SKM-1 (cell line): Measurements from ENCODE around the gene TLN1.

Experiments
- DNase-seq: peaks from one replicate; lab custom pipeline; 2025; ENCODE audit not compliant: unreplicated experiment; lab: John Stamatoyannopoulos, UW

The TLN1 gene

DNA sequence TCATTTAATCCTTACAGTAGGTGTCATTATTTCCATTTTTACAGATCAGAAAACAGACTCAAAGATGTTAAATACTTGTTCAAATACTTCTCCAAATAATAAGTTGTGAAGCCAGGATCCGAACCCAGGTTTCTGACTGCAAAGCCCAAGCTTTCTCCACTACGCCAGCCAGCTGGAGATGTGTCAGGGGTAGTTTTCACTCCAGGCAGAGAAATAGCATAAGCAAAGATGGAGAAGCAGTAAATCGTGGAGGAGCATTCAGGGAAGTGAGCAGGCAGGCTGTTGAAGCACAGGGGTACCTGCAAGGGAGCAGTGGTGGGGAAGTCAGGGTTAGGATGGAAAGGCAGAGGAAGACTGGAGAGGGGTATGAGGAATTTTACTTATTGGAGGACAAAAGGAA lies 2.9 kb downstream of the TLN1 start:
- no peak for DNase-seq

DNA sequence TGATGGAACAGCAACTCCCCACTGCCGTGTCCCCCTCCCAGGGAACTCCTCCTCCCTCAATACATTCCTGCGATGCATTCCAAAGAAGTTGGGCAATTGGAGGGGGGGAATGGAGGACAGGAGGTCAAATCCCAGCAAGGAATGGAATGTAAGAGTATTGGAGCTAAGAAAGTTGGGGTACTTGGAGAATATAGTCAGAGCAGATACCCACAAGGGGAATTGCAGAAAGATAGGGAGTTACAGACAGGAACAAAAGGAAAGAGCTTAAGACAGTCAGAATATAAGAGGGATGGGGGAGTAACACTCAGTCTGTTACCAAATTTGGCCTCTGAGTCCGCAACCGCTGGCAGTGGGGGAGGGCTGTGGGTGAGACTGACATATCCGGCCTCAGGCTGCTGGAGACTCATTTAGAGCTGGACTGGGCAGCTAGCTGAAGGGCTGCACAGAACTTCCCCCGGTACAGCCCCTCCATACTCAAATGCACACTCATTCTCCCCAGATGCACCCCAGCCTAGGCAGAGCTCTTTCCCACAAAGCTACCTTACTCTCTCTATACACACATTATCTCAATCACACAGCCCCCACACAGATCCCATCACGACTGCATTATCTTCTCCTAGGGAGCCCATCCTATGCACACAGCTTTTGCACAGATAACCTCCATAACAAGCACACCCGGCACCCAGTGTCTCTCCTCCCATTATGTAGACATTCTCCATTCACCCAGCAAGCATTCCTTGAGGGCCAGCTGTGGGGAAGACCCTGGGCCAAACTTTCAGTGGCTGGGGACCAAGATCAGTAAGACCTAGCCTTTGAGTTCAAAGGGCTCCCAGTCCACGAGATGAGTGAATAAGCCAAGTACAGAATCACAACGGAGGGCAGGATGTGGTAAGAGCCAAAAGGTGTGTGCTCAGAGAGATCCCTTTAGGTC lies 3.7 kb downstream of the TLN1 start:
- peak; percentile 61 for DNase-seq

DNA sequence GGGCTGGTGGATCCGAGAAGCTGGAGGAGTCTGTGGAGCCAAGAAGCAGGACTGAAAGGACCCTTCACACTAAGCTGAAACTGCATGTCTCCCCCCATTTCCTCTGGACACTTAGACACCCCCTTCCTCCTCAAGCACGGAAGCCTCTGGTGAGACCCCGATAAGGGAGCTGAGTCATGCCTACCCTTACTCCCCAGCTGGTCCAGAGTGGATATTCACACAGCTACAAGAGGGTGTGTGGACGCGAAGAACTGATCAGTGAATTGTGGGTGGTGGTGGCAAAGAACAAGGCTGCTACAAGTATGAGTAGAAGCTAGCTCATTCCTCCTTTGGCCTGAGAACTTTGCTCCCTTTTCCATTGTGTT lies 4.3 kb downstream of the TLN1 start:
- DNase-seq = no peak

DNA sequence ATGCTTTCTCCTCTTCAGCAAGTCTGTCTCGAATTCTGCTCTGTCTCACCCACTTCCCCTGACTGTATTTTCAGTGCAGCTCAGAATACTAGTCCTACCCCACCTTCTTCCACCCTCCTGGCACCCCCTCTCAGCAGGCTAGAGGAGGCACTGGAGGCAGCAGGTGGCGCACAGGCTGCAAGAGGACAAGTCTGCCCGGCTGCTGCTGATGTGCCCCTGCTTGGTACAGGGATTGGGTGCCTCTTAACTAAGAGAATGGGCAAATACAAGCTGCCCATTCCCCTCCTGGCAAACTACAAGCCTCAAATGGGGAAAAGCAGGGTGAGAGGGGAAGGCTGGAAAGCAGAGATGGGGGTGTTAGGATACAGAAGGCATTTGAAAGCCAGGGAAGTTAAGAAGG lies 5.1 kb downstream of the TLN1 start:
- DNase-seq = no peak

DNA sequence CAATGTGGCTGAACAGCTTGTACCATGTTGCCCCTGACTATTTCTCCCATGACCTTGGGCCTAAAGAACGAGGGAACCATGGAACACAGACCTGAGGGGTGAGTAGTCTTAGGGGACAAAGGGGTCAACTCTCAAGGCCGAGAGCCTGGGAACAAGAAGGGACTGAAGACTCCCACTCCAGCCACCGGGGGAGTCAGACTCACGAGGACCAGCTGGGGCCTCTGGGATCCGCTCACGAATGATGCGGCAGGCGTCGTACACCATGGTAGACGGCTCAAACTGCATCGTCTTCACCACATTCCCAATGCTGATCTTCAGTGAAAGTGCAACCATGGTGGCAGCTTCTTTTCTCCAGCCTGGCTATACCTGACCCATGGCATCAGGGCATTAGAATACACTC lies 6.6 kb downstream of the TLN1 start:
- DNase-seq = no peak

DNA sequence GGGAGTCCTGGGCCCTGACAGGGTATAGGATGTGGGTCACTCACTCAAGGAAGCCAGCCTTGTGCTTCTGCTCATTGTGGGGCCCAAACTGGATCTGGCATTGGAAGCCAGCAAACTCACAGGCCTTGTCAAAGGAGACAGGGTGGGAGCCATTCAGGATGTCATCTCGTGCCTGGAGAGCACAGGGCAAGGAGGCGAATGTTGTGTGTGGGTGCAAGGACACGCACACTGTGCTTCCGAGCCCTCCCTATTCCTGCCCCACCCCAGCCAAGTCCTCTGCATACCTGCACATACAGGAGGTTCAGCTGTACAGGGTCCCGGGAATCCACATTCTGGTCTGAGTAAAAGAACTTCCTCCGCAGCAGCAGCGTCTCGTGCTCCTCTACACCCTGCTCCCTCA lies 8.1 kb downstream of the TLN1 start:
- no peak for DNase-seq

DNA sequence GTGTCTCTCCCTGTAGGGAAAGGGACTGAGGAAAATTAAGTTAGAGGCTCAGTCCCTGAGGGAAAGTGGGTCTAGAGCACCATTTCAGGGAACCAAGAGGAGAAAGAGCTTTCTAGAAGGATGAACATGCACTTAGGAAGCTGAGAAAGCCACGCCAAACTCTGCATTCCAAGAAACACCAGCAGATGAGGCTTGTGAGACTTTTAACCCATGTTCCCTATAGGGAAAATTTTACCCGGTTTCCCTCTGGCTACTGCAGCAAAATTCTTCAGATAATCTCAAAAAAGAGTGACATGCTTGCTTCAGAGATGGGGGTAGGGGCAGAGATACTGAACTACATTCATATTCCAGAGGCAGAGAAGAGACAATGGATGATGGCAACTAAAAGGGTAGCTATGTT lies 8.6 kb downstream of the TLN1 start:
- DNase-seq = no peak

DNA sequence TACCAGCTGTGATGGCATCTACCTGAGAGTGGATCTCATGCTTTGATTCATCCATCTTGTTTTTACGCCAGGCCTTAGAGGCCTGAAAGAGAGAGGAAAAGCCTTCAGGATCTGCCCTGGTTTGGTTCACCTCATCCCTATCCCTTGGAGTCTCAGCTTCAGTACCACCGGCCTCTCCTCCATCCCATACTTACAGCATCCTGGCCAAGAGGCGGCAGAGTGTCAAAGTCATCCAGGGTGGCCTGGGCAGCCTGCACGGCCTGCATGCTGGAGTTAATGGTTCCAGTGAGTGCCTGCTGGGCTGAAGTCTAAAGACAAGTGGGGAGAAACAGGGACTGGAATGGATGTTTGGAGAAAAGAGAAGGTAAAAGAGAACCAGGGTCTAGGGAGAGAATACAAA lies 12.4 kb downstream of the TLN1 start:
- DNase-seq = no peak

DNA sequence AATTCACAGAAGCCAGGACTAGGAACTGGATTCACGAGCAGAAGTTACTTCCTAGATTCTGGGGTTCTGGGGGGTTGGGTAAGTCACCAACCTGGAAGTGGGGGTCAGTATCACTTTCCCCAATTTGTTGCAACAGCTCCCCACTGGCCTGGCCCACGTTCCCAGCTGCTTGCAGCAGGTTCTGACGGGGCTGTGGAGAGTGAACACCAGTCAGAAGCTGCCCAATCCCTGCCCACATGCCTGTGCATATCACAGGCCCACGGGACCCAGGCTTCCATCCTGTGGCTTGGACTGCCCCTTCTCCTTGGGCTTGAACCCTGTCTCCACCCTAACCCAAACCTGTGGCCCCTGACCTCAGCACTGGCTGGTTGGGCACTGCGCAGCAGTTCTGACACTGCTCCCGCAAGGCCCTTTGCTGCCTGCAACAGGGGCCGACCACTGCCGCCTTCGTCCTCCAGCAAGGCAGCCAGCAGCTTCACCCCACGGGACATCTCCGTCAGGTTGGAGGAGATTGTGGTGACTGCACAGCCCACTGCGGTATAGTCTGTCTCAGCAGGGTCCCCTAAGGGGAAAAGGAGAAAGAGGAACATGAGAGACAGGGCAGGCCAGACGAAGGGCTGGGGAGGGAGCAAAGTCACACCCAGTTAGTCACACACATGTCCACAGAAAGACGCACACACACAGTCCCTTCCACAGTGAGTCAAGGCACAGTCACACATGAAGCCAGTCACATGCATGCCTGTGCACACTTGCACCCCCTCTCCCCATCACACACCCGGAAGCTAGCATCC lies 13.1 kb downstream of the TLN1 start:
- DNase-seq = no peak

DNA sequence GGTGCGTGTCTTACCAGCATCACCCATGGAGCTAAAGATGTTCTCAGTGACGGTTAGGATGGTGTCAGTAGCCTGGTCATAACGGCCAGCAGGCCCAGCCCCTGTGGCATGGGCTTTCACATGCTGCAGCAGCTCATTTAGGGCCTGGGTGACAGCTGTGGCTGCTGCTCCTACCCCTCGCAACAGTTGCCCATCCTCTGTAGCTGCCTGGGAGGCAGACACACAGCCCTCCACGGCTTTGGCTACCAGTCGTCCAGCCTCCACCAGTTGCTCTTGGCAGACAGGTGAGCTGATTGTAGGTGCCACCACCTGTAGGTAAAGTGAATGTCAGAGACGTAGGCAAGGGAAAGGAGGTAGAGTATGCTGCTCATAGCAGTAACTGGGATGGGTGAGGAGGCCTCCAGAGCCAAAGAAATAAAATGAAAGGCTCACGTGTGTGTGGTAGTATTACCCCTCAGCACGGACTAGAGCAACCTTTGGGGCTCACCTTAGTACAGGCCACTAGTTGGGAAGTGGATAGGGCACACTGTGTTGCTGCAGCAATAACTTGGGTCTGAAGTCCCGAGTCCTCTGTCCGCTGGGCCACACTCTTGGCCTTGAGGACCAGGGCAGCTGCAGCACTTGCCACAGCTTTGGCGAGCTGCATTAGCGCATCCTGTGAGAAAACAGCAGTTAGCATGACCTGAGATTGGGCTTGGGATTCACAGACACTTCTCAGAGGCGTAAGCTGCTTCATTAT lies 14.7 kb downstream of the TLN1 start:
- no peak for DNase-seq

DNA sequence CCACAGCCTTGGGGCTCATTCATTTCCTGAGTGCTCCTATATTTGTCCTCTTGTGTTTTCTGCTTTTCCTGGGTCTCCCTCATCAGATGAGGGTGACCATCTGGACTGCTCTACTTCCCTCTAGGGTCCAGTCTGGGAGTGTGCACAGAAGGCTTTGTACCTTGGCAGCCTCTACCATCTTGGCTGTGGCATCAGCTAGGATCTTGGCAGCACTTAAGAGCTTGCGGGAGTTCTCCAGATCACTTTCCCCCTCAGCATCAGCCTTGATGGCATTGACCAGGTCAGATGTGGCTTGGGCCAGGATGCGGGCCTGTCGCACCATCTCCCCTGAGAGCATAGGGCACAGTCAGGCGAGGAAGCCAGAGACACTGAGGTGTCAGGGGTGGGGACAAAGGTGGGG lies 15.8 kb downstream of the TLN1 start:
- DNase-seq = no peak

DNA sequence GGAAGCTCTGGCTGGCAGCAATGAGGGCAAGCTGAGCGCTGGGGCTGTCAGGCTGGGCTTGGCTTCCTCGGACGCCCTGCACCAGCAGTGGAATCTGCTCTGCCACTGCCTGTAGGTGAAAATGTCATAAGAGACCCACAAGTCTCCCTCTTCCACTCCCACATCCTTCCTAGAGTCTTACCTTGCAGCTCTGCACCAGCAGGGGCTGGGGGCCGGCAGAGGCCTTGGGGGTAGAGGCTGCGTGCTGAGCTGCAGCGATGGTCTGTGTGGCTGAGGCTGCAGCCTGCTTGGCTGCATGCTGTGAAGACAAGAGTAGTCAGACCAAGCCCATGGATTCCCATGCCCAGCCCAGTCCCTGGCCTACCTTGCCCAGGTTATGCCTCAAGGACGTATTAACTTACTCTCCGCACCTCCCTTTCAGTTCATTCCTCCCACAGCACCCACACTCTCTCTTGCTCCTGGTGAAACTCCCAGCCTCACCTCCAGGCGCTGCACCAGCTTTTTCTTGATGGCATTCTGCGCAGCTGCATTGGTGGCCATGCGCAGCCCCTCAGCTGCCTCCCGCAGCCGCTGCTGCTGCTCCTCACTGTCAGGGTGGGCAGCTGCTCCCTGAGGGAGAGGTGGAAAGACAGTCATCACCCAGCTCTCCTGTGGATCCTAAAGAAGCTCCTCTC lies 17.3 kb downstream of the TLN1 start:
- DNase-seq = no peak

DNA sequence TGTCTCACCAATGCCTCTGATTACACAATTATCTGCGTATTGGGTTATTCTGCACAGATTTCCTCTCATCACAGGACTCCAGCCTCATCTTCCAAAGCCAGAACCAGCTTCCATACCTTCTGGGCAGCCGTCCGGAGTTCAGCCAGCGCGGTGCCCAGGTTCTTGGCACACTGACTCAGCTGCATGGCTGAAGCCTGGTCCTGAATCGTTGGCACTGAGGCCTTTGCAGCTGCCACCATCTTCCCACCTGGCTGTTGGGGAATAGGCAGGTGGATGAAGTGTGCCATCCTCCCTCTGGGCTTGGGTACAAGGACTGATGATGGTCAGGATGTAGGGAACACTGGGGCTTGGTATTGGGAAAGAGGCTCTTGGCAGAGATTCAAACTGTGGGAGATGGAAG lies 17.9 kb downstream of the TLN1 start:
- no peak for DNase-seq

DNA sequence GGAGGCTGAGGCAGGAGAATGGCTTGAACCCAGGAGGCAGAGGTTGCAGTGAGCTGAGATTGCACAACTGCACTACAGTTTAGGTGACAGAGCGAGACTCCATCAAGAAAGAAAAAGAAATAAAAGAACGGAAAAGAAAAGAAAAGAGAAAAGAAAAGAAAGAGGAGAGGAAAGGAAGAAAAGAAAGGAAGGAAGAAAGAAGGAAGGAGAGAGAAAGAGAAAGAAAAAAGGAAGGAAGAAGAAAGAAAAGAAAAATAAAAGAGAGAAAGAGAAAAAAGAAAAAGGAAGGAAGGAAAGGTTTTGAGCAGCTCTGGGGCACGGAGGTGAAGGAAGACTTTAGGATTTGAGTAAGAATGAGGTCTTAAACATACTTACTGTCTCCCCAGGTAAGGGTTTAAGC lies 18.4 kb downstream of the TLN1 start:
- DNase-seq = no peak

DNA sequence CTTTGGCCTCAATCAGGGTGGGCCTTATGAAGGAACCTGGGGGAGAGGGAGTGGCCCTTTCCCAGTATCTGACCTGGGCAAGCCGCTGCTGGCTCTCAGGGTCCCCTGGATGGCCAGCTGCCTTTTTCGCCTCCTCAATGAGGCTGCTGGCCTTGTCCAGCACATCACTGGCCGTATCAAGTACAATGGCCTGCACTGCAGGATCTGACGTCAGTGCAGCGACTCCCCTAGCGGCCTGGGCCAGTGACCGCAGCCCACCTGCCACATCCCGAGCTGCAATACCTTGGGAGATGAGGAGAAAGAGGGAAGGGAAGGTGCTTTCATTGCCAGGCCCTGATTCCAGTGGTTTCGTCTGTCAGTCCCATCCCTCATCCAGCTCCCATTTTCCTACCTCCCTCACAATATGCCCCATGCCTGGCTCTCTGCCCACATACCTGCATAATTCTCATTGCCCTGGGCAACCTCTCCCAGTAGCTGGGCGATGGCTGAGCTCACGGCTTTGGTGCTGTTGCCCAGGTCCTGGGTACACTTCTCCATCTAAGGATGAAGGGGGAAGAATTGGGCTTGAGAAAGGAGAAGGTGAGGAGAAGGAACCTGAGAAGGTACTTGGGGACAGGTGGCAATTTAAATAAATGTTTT lies 19.1 kb downstream of the TLN1 start:
- no peak for DNase-seq

DNA sequence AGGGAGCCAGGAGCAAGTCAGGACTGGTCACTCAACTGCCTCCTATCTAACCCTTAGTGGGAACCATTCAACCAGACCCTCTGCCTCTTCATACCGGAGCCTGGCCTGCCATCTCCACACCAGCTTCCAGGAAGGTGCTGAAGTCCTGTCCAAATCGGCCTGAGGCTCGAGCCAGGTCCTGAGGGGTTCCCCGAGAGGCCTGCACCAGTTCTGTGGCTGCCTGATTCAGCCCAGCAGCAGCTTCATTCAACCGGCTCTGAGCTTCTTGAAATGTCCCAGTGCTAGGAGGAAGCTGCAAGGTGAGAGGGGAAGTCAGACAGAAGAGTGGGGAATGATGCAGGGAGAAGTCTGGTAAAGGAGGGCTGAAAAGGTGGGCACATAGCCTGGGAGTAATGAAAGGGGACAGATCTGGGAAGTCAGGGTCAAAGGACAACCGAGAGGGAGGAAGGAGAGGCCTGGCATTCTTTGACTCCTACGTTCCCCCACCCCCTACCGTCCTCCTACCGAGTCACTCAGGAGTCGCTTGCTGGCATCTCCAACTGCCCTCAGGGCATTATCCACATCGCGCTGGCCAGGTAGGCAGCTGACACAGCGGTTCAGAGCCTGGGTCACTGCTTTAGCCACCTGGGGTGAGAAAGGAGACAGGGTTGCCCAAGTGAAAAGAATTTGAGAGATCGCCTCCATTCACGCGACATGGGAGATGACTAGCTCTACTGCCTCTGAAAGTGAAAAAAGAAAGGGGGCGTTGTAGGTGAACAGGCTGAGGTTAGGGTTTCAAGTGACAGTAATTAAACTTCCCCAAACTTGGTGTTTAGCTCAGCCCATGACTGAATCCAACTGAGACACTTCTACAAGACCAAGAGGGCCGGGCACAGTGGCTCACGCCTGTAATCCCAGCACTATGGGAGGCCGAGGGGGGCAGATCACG lies 20.2 kb downstream of the TLN1 start:
- no peak for DNase-seq

DNA sequence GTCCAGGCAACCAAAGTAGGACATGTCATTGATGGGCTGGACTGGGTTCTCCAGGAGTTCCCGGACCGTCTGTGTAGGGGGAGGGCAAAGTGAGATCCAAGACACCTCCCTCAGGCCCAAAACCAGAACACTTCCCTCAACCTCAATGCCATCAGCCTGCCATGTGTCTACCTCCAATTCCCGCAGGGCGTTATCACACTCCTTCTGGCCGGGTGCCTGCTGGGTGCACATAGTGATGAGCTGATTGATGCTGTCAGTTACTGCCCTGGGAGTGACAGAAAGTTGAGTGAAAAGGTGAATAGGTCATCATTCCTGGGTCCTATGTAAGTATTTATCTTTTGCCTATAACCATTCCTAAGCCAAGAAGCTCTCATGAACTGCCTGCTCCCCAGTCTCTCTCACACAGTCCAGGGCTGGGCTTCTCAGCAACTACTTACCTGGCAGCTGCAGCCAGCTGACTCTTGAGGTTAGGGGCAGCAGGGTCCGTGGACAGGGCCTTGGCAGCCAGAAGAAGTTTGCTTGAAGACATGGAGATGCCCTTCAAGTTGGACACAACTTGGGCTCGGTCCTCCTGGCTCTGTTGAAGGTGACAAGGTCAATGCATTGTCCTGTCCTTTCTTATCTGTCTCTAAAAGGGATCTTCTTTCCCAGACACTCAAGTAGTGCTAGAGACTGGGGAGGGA lies 21.0 kb downstream of the TLN1 start:
- no peak for DNase-seq

DNA sequence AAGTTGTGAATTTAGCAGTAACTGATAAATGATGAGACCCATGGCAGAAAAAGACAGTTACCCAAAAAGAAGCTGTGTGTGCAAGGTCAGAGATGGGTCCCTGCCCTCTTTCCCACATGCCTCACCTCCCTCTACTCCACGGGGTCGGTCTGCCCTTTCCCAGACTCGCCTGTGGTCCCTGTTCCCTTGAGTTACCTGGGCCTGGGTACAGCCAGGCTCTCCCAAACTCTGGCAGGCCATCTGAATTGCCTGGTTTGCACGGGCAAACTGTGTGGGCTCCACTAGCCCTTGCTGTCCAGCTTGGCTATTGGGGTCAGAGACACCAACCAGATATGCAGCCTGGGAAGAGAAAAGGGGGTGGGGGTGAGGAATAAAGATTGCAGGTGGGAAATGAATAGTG lies 23.8 kb downstream of the TLN1 start:
- no peak for DNase-seq

DNA sequence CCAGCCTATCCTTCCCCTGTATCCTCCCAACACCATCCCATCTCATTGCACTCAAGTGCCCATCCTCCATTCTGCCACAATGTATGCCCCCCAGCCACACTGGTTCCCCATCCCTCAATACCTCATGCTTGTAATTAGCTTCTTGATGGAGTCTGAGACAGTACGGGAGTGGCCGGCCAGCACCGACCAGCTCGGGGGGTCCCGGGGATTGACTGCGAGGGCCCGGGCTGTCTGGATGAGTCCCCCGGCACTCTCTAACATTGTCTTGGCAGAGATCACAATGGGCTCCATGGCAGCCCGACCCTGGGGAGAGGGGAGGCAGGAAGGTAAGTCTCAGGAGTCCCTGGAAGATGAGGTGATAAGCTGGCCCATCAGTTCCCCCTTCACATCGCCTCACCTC lies 25.0 kb downstream of the TLN1 start:
- no peak for DNase-seq
